ENCODE measurements around the gene TOLLIP. TPM values are rescaled to one million over a fixed set of nuclear protein-coding genes. Genes with fewer than 3 reads are reported as not detected.

Gene TOLLIP
- total and polyA plus RNA-seq, 2 of the 8 experiments (the other 6 are each of a cell fraction or from before 2014, with no cell fraction given), result 23.7 to 34.7 TPM

DNA sequence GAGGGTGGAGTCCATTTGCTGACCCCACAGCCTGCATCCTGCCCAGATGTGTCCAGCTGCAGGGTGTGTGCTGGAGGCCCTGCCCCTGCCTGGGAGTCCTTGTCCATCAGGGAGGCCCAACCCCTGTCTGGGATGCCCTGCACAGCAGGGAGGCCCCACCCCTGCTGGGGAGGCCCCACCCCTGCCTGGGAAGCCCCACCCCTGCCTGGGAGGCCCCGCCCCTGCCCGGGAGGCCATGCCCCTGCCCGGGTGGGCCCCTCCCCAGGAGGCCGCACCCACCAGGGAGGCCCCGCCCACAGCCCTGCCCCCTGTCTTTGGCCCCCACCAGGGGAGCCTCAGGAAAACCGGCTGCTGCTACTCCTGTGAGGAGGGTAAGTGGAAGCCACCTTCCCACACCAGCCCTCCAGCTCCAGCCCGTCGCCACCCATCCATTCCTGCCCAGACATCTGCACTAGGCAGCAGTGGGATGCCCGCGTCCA is 49.4 kb downstream of the TOLLIP start:
- H3K23me2 ChIP-seq (ENCODE audit: low read depth, low read length), result no peaks in the 10 kb centered on the region; the same call in 1 of the 2 replicates
- no peaks in the 10 kb centered on the region for H4K20me1 ChIP-seq (replicated peaks in 1 of 2; ENCODE audit: control insufficient read depth in 1 of 2, insufficient read depth in 2 of 2, low read length in 2 of 2)
- no peak overlapping the region; the same call in 1 of the 2 replicates for H2BK15ac ChIP-seq (ENCODE audit: low read length)
- no peak overlapping the region for H3K27ac ChIP-seq (ENCODE audit: low read depth, low read length)
- H2BK120ac ChIP-seq (replicated peaks; ENCODE audit: low read depth, low read length), result no peak overlapping the region
- POLR2A ChIA-PET (ENCODE audit: partially characterized antibody), result interaction anchor here (1.1 kb wide), 1 partner anchor 185 kb away, joined by 3 read pairs; the partner anchor contains the start of gene MUC2
- H2BK20ac ChIP-seq (ENCODE audit: low read length), result no peak overlapping the region
- no peak overlapping the region for H2AFZ ChIP-seq (ENCODE audit: low read length)
- FAIRE-seq (no peak), DNase-seq (ENCODE audit: low read depth in 1 of 2, low spot score in 2 of 2) (no peak)
- H2BK5ac ChIP-seq (ENCODE audit: low read depth, low read length), result no peak overlapping the region
- no peak overlapping the region for H3K4me3 ChIP-seq (ENCODE audit: extremely low read depth in 1 of 4, insufficient read depth in 2 of 4, low read depth in 3 of 4, low read length in 4 of 4)
- no peak overlapping the region for H3K23ac ChIP-seq (ENCODE audit: insufficient read length)
- no peak overlapping the region for H3K18ac ChIP-seq (ENCODE audit: extremely low read depth, low read length)
- no peak overlapping the region for H4K91ac ChIP-seq (replicated peaks; ENCODE audit: insufficient read length, low read length)
- H4K5ac ChIP-seq (ENCODE audit: insufficient read length, low read depth, low read length), result no peak overlapping the region
- H3K4ac ChIP-seq (replicated peaks; ENCODE audit: insufficient read length, low read depth, low read length), result no peak overlapping the region
- H3K56ac ChIP-seq (replicated peaks; ENCODE audit: insufficient read length, low read depth, low read length), result no peak overlapping the region
- H3K9me3 ChIP-seq (ENCODE audit: insufficient read depth in 2 of 2, low read depth in 1 of 2, low read length in 1 of 2), result no peaks in the 10 kb centered on the region
- CTCF ChIA-PET (ENCODE audit: partially characterized antibody), result no interaction called here
- no peaks in the 10 kb centered on the region for H3K36me3 ChIP-seq (ENCODE audit: control insufficient read depth in 2 of 4, insufficient read depth in 4 of 4, low read length in 3 of 4)
- peaks cover 0 to 14% (median 7%) of the 10 kb centered on the region in 4 experiments; a peak in 5 of 7 replicates for H3K4me1 ChIP-seq (replicated peaks in 1 of 4; ENCODE audit: control insufficient read depth in 3 of 4, insufficient read depth in 4 of 4, low read length in 3 of 4)
- WGBS, 2 experiments (ENCODE audit: extremely low coverage in 1 of 2, insufficient coverage in 1 of 2, insufficient read length in 1 of 2, insufficient replicate concordance in 2 of 2, low coverage in 1 of 2, low lambda C conversion rate in 2 of 2, missing lambda C conversion rate in 1 of 2), result 91% methylated on average over 9 of the region's 10 CpGs; no CpG with 5 or more reads in 1 of the 2 experiments
- H3K9ac ChIP-seq (replicated peaks in 1 of 4; ENCODE audit: extremely low read depth in 1 of 4, low read depth in 3 of 4, low read length in 3 of 4), result no peak overlapping the region
- H3K4me2 ChIP-seq (ENCODE audit: insufficient read depth in 1 of 2, low read depth in 2 of 2, low read length in 2 of 2), result no peak overlapping the region
- no peak overlapping the region for H3K14ac ChIP-seq (ENCODE audit: insufficient read length)
- H2AK5ac ChIP-seq (ENCODE audit: low read depth, low read length), result no peak overlapping the region
- H4K8ac ChIP-seq (ENCODE audit: extremely low read depth, insufficient read depth, low read length), result peak overlapping the region; percentile 79; the same call in 1 of the 2 replicates
- H3K79me2 ChIP-seq (ENCODE audit: control insufficient read depth in 1 of 2, insufficient read depth in 2 of 2, low read length in 2 of 2), result no peaks in the 10 kb centered on the region
- no peaks in the 10 kb centered on the region for H3K79me1 ChIP-seq (ENCODE audit: low read depth, low read length)
- H3K27me3 ChIP-seq (replicated peaks in 1 of 4; ENCODE audit: control insufficient read depth in 3 of 4, extremely low read depth in 1 of 4, insufficient read depth in 3 of 4, low read length in 3 of 4), result no peaks in the 10 kb centered on the region
- 0 out of 2 replicates have a peak overlapping the region, but pooled peaks have one; percentile 7 for H2BK12ac ChIP-seq (ENCODE audit: low read depth, low read length)
- TF ChIP-seq MAFK (IDR thresholded peaks at IDR 0.05; ENCODE audit: low read depth, low read length), result no peak
- TF ChIP-seq FOSL1 (IDR thresholded peaks at IDR 0.05; ENCODE audit: insufficient read depth, low read depth, low read length), result no peak
- TF ChIP-seq SIN3A (conservative IDR thresholded peaks at IDR 0.05 in 1 of 2, IDR thresholded peaks at IDR 0.05 in 1 of 2; ENCODE audit: low read depth in 1 of 2, low read length in 2 of 2), result no peak
- TF ChIP-seq CBX5 (IDR thresholded peaks at IDR 0.05; ENCODE audit: low read depth, low read length), result no peak
- no peak for TF ChIP-seq TCF12 (IDR thresholded peaks at IDR 0.05; ENCODE audit: low read depth, low read length)
- TF ChIP-seq NRF1 (IDR thresholded peaks at IDR 0.05; ENCODE audit: low read depth, low read length), result no peak
- no peak for TF ChIP-seq KDM1A (IDR thresholded peaks at IDR 0.05; ENCODE audit: borderline replicate concordance, low read length)
- no peak for TF ChIP-seq RXRA (IDR thresholded peaks at IDR 0.05; ENCODE audit: insufficient read depth, low read depth, low read length)
- TF ChIP-seq, protein P1, sequence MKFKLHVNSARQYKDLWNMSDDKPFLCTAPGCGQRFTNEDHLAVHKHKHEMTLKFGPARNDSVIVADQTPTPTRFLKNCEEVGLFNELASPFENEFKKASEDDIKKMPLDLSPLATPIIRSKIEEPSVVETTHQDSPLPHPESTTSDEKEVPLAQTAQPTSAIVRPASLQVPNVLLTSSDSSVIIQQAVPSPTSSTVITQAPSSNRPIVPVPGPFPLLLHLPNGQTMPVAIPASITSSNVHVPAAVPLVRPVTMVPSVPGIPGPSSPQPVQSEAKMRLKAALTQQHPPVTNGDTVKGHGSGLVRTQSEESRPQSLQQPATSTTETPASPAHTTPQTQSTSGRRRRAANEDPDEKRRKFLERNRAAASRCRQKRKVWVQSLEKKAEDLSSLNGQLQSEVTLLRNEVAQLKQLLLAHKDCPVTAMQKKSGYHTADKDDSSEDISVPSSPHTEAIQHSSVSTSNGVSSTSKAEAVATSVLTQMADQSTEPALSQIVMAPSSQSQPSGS (IDR thresholded peaks at IDR 0.05; ENCODE audit: low read length), result no peak
